Measurements from ENCODE around the gene HRAS.
"Not testable (repeated sequence)": the region's sequence is repeated elsewhere in the genome, so short reads cannot be mapped to it uniquely, and the experiment has no call there.

Gene HRAS

DNA sequence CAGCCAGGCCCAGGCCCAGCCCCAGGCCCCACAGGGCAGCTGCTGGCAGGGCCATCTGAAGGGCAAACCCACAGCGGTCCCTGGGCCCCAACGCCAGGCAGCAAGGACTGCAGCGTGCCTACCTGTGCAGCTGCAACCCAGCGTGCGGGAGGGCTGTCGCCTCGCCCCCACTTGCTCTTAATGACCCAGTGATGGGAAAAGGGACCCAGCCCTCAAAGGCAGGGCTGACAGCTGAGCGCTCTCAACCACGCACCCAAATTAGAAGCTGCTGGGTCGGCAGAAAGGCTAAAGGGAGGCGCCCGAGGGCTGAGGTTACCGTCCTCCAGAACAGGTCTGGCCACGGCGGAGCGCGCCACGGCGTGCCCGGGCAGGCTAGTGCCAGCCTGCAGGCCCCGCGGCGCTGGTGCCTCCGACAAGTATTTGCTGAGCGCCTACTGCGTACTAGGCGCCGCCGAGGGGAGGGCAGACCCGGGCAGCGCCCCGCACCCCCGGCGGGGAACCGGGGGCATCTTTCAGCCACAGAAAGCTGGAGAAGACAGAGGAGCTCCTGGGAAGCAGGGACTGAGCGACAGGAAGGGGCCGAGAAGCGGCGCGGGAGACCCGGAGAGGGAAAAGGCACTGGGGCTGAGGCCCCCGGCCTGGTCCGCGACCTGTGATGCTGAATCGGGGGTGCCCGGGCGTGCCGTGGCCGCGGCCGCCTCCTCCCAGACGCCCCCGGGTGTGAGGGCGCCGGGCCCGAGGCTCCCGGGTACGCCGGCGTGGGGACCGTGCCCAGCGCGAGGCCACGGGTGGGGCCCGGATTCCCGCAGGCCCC lies 773 bp downstream of the HRAS start:
- in situ Hi-C loops (cut with MboI; ENCODE audit: low sequenced_read_pairs): no loop called here

DNA sequence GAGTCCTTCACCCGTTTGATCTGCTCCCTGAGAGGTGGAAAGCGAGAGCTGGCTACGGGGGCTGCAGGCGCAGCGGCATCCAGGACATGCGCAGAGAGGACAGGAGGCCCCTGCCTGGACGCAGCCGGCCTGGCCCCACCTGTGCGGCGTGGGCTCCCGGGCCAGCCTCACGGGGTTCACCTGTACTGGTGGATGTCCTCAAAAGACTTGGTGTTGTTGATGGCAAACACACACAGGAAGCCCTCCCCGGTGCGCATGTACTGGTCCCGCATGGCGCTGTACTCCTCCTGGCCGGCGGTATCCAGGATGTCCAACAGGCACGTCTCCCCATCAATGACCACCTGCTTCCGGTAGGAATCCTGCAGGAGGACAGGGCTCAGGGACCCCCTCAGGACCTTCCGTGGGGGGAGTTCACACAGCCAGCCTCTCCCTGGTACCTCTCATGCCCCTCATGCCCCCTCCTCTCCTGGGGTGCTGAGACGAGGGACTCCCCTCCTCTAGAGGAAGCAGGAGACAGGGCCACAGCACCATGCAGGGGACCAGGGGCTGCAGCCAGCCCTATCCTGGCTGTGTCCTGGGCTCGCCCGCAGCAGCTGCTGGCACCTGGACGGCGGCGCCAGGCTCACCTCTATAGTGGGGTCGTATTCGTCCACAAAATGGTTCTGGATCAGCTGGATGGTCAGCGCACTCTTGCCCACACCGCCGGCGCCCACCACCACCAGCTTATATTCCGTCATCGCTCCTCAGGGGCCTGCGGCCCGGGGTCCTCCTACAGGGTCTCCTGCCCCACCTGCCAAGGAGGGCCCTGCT lies 1.6 kb downstream of the HRAS start:
- in situ Hi-C loops (cut with MboI; ENCODE audit: low sequenced_read_pairs): no loop called here

DNA sequence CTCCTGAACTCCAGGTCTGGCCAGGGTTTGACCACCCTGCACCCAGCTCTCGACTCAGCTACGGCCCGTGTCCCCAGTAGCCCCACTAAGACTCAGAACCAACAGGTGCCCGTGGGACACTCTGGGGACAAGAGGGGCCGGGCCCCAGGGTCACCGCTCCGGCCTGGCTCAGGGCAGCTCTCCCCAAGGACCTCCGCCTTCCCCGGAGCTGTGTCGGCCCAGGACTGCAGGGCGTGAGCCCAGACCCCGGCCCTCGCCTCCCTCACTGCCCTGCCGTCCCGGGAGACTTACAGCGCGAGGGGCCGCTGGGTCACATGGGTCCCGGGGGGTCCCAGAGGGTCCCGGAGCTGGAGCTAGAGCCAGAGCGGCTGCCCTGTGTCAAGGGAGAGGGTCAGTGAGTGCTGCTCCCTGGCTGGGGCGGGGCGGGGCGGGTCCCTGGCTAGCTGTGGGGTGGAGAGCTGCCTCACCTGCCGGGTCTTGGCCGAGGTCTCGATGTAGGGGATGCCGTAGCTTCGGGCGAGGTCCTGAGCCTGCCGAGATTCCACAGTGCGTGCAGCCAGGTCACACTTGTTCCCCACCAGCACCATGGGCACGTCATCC lies 2.3 kb downstream of the HRAS start:
- in situ Hi-C loops (cut with MboI; ENCODE audit: low sequenced_read_pairs): no loop called here

DNA sequence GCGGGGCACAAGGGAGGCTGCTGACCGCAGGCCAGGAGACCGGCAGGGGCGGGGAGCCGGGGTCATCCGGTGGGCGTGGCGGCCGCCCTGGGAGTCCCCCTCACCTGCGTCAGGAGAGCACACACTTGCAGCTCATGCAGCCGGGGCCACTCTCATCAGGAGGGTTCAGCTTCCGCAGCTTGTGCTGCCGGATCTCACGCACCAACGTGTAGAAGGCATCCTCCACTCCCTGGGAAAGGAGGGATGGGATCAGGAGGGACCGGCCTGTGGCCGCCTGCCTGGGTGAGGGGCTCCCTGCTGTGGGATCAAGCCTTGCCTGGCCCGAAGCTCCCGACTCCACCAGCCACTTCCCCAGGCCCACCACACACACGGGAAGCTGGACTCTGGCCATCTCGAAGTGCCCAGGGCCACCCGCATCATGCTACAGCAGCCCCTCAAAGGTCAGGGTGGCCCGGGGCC lies 2.8 kb downstream of the HRAS start:
- in situ Hi-C loops (cut with MboI; ENCODE audit: low sequenced_read_pairs): no loop called here

DNA sequence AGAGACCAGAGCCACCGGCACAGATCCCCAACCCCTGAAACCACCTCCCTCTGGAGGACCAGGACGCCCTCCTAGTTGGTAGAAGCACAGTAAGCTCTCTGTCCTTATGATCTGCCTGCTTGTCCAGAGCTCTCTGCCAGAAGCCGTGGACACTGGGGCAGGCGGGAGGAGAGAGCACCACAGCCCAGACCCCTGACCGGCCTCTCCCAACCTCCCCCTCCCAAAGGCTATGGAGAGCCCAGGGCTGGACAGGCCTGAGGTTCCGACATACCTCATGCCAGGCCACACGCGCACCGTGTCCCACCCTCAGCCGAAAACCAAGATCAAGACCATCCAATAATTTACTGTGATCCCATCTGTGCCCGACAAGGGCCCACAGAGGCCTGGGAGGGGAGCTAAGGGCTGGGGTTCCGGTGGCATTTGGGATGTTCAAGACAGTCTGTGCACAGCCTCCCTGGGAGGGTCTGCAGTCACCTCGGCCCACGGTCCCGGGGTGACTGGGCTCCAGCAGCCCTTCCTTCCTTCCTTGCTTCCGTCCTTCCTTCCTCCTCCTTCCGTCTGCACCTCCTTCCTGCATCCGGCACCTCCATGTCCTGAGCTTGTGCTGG lies 3.4 kb downstream of the HRAS start:
- in situ Hi-C loops (cut with MboI; ENCODE audit: low sequenced_read_pairs): no loop called here

DNA sequence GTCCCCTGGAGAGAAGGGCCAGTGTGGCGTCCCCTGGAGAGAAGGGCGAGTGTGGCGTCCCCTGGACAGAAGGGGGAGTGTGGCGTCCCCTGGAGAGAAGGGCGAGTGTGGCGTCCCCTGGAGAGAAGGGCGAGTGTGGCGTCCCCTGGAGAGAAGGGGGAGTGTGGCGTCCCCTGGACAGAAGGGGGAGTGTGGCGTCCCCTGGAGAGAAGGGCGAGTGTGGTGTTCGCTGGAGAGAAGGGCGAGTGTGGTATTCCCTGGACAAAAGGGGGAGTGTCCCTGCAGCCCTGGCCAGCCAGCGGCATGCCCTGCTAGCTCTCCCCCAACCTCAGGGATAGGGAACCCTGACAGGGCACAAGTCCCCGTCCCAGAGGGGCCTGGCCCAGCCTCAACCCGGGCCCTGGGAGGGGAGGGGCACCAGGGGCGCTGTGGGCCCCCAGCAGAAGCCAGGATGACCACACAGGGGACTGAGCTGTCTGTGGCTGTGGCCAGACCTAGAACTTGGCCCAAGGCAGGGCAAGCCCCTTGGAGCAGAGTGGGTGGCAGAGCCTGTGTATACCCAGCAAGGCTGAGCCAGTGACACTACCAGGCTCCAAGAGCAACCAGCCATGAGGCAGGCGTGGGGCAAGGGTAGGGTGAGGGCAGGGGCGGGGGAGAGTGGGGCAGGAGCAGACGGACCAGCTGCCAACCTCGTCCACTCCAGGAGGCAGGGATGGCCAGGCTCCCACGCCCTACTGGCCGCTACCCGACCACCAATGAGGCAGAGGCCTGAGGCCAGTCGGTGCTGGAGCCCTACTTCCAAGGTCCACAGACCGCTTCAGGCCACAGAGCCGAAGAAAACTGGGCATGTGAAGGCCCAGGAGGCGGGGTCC lies 4.2 kb downstream of the HRAS start:
- in situ Hi-C loops (cut with MboI; ENCODE audit: low sequenced_read_pairs): no loop called here

DNA sequence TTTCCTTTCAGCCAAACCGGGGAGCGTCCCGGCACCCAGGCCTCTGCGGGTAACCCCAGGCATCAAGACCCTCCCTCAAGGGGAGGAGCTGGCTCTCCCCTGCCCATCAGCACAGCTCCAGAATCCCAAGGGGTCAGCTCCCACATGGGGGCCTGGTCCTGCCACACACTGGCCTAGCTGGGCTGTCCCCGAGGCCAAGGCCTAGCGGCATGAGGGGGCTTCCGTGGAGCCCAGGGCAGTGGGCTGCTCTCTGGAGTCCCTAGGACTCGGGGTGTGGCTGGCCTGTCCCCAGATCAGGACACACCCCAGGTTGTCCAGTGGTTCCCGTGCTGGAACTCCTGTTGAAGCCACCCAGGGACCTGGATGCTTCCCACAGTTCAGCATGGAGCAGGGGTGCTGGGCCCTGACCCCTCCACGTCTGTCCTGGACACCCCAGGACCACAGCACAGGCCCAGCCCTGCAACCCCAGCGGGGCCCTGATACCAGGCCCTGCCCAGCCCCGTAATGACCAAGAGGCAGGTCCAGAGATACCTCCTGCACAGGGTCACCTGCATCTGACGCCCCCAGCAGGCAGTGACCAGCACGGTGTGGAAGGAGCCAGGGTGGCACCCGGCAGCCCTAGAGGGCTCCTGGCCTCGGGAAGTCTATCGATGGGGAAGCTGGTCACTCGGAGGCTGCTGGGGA lies 5.5 kb downstream of the HRAS start:
- in situ Hi-C loops (cut with MboI; ENCODE audit: low sequenced_read_pairs): no loop called here

DNA sequence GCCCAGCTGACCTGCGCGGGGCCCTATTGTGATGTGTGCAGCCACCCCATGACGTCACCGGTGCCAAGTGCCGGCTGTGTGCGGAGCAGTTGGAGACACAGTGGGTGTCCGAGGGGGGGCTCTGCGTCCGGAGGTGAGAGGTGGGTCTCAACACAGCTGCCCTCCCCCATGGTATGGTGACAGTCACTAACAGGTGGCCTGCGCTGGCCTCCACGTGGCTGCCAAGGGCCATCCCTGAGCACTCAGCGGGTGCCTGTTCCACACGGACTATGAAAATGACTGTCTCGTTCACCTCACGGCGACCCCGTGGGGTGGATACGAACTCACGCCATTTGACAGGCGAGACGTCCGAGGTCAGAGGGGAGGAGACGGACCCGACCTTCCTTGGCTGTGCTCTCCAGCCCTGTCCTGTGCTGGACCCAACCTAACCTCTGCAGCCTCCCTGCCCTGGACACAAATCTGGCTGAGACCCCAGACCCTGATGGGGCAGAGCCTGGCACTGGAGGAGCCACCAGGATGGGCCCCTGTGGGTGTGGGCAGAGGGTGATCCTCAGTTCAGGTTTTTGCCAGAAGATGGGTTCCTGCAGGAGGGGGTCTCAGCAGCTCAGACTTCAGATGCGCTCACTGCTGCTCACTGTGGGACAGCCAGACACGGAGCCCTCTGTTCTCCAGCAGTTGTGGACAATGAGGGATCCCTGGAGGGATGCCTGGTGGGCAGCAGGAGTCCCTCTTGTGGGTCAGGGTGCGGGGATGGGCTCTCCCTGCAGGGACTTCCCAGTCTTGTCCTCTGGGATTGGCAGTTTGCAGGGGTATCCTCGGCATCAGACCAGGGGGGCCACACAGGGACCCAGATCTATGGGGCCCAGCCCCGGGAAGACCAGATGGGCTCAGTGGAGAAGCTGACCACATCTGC lies 6.3 kb downstream of the HRAS start:
- in situ Hi-C loops (cut with MboI; ENCODE audit: low sequenced_read_pairs): no loop called here

DNA sequence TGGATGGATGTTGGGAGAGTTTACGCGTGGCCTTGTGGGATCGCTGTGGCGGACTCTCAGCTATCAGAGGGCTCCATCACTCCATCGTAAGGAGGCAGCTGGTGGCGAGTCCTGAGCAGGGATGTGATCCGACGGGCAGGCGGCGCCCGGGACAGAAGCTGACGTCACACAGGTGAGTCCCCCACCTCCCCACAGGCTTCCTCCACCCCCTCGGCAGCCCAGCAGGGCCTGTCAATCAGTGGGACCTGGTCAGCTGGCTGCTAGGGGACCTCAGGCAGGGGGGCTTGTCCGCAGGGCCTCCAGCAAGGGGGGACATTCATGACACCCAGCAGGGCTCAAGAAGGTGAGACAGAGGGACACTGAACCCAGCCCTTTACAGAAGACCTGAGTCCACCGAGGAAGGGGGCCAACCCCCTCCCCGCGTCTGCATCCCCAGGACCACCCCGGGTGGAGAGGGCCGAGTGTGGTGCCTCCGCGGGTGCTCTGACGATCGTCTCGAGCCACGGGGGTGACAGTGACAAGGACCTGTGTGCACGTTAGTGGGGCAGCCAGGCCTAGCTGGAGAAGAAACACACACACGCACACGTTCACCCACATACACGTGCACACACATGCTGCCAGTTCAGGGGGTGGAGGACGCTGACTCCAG lies 7.1 kb downstream of the HRAS start:
- in situ Hi-C loops (cut with MboI; ENCODE audit: low sequenced_read_pairs): no loop called here

DNA sequence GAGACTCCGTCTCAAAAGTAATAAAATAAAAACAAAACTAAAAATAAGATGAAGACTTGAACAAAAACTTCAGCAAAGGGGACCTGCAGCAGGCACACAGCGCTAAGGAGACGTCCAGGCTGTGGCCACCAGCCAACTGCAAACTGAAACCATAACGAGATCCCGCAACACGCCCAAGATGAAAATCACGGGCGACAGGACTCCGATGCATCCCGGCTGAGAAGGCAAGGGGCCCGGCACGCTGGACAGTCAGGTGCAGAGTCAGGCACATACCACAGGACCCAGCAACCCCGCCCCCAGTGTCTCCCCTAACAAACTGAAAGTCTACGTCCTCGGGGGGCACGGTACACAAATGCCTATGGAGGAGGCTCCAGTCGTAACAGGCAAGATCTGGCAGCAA lies 9.2 kb downstream of the HRAS start:
- in situ Hi-C loops (cut with MboI; ENCODE audit: low sequenced_read_pairs): no loop called here

DNA sequence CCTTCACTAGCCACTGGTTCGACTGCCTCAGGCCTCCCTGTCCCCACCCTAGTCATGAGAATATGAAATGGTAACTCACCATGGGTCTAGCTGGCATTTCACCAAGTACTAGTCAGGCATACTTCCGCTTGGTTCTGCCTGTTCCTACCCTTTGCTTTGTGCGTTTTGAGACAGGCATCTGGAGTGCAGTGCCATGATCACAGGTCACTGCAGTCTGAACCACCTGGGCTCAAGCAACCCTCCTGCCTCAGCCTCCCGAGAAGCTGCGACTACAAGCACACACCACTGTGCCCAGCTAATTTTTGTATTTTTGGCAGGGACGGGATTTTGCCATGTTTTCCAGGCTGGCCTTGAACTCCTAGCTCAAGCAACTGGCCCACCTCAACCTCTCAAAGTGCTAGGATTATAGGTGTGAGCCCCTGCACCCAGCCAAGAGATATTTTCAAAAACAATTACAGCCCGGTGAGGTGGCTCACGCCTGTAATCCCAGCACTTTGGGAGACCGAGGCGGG lies 14.1 kb downstream of the HRAS start:
- in situ Hi-C loops (cut with MboI; ENCODE audit: low sequenced_read_pairs): no loop called here

DNA sequence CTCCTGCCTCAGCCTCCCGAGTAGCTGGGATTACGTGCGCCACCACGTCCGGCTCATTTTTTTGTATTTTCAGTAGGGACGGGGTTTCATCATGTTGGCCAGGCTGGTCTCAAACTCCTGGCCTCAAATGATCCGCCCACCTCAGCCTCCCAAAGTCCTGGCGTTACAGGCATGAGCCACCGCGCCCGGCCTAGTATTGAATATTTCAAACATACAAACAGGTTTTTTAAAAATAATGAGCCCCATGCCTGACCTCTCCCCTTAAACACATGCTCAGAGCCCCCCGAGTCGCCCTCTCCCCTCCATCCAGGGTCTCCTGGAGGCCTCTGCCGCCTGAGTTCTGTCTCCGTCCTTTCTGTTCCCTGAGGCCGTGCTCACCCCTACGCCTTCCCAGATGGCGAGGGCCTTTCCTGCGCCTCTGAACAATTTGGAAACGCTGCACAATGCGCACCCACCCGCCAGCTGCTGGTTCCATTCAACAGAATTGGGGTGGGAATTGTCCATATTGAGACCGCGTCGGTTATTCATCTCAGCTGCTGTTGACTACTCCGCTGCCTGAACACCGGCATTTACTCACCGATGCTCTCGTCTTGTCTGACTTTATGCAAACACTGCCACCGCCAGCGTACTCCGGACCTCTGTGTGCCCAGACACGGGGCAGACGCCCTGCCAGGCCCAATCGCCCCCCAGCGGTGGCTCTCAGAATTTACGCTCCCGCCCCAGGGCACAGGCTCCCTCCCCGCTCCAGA lies 14.8 kb downstream of the HRAS start:
- in situ Hi-C loops (cut with MboI; ENCODE audit: low sequenced_read_pairs): no loop called here

DNA sequence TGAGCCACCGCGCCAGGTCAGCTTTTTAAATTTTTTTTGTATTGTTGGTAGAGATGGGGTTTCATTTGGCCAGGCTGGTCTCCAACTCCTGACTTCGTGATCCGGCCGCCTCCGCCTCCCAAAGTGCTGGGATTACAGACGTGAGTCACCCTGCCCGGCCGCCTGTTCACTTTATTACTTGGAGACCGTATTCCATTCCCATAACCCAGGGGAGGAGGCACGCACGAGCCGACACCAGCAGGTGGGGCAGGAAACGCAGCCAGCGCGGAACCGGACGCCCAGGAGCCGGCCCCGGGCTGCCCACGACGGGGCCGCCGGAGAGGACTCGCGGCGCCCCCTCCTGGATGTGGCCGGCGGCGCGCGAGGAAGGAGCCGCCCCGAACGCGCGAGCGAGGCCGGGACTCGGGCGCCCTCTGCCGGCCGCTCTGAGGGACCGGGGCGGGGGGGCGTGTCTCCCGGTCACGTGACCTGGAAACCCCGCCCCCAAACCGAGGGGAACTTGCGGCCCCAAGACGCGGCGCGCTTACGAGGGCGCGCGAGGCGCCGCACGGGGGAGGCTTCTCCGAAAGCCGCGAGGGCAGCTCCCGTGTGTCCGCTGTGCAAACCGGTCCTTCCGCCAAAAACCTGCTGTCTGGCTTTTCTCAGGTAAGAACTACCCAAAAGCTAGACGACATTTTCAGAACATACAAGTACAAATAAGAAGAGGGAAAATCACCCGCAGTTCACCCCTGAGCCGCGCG lies 16.7 kb downstream of the HRAS start:
- in situ Hi-C loops (cut with MboI; ENCODE audit: low sequenced_read_pairs): no loop called here

DNA sequence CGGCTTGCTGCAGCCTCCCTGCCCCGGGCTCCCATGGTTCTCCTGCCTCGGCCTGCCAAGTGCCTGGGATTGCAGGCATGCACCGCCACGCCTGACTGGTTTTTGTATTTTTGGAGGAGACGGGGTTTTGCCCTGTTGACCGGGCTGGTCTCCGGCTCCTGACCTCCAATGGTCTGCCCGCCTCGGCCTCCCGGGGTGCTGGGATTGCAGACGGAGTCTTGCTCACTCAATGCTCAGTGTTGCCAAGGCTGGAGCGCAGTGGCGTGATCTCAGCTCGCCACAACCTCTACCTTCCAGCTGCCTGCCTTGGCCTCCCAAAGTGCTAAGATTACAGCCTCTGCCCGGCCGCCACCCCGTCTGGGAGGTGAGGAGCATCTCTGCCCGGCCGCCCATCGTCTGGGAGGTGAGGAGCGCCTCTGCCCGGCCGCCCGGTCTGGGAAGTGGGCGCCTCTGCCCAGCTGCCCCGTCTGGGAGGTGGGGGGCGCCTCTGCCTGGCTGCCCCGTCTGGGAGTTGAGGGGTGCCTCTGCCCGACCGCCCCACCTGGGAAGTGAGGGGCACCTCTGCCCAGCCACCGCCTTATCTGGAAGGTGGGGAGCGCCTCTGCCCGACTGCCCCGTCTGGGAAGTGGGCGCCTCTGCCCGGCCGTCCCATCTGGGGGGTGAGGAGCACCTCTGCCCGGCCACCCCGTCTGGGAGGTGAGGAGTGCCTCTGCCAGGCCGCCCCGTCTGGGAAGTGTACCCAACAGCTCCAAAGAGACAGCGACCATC lies 18.3 kb downstream of the HRAS start:
- in situ Hi-C loops (cut with MboI; ENCODE audit: low sequenced_read_pairs): not testable (repeated sequence)

DNA sequence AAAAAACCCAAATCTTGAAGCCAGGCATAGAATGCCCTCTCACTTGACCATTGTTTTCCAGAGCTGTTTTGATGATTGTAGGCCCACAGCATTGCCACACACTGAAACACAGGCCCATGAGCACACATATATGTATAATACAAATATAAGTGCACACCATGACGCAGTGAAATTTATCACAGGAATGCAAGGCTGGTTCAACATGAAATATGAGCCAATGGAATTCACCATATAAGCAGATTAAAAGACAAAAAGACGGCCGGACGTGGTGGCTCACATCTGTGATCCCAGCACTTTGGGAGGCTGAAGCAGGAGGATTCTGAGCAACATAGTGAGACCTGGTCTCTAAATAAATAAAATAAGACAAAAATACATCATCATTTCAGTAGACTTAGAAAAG lies 19.0 kb downstream of the HRAS start:
- in situ Hi-C loops (cut with MboI; ENCODE audit: low sequenced_read_pairs): no loop called here

DNA sequence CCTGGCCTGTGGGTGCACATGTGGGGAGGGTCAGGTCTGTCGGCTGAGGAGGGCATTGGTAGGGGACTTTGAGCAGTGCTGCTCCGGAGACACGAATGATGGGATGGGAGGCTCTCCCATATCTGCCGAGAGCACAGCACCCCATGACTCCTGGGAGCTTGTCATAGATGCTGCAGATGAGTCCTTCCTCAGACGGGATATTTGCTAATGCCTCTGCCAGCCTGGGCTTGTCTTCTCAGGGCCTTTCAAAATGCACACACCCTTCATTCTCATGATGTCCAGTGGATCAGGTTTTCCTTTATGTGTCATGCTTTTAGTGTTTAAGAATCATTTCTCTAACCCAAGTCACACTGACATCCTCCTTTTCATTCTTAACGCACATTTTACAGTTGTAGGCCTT lies 20.2 kb downstream of the HRAS start:
- in situ Hi-C loops (cut with MboI; ENCODE audit: low sequenced_read_pairs): no loop called here
